Astrocyte (in vitro differentiated cells and primary cell): ENCODE data around the gene ZBTB16.

Experiments used
- EZH2 ChIP-seq: IDR thresholded peaks from 2 replicates; pipeline ENCODE4 v1.6.1; 2012; ENCODE audit warnings: mild to moderate bottlenecking, low read length, inconsistent platforms; ENCODE audit not compliant: insufficient read depth
- TF ChIP-seq, protein P1 (sequence below): IDR thresholded peaks from 2 replicates; pipeline ENCODE4 v1.5.1; 2011; ENCODE audit warnings: low read depth, mild to moderate bottlenecking, inconsistent platforms, low read length, moderate library complexity; ENCODE audit not compliant: insufficient read depth

DNA sequence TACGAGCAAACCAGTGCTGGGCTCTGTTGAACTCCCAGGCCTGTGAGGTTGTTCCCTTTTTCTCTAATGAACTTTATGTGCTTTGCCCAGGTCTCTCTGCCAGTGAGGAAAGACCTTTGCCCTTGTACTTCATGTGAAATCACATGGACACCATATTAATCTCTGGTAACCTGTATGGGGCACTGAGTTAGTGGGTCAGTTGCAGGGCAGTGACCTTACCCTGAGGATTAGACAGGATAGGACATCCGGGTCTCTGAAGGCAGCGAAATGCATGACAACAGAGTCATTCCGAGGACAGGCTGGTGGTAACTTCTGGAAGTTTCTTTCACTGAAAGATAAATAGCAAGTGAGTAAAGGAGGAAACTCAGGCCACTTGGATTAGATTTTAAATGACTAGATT, 93.7 kb downstream of the ZBTB16 start:
- TF ChIP-seq, protein P1, sequence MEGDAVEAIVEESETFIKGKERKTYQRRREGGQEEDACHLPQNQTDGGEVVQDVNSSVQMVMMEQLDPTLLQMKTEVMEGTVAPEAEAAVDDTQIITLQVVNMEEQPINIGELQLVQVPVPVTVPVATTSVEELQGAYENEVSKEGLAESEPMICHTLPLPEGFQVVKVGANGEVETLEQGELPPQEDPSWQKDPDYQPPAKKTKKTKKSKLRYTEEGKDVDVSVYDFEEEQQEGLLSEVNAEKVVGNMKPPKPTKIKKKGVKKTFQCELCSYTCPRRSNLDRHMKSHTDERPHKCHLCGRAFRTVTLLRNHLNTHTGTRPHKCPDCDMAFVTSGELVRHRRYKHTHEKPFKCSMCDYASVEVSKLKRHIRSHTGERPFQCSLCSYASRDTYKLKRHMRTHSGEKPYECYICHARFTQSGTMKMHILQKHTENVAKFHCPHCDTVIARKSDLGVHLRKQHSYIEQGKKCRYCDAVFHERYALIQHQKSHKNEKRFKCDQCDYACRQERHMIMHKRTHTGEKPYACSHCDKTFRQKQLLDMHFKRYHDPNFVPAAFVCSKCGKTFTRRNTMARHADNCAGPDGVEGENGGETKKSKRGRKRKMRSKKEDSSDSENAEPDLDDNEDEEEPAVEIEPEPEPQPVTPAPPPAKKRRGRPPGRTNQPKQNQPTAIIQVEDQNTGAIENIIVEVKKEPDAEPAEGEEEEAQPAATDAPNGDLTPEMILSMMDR: no peak
- TF ChIP-seq EZH2: no peak
